HG03095 (cell line): ENCODE results near the gene CT45A3.
"Not testable (repeated sequence)": the region's sequence is repeated elsewhere in the genome, so short reads cannot be mapped to it uniquely, and the experiment has no call there.

Source experiments
- ATAC-seq: cut with Tn5 transposase; IDR thresholded peaks from one replicate; pipeline ENCODE4 v1.9.1; 2021; ENCODE audit warnings: moderate library complexity; ENCODE audit not compliant: unreplicated experiment

The CT45A3 gene

GRCh38 chrX:135768091-135768490 is at the start of gene CT45A3:
Gene CT45A3, minus strand, starts transcription at chrX:135768191. Its CDS starts 3,747 bp downstream, at chrX:135764444.
- not testable (repeated sequence) for ATAC-seq

GRCh38 chrX:135802687-135803086 is 34.7 kb upstream of the CT45A3 start, which contains the start of gene CT45A6:
Gene CT45A6, minus strand, starts transcription at chrX:135802787. Its CDS starts 3,794 bp downstream, at chrX:135798993.
- not testable (repeated sequence) for ATAC-seq

- ATAC-seq: not testable (repeated sequence)
These were observed 17.4 kb upstream of the CT45A3 start, which contains the start of gene CT45A5 for GRCh38 chrX:135785403-135785802. Gene CT45A5, minus strand, starts transcription at chrX:135785503. Its CDS starts 3,774 bp downstream, at chrX:135781729.

GRCh38 chrX:135744739-135745138 is 23.3 kb downstream of the CT45A3 start:
- not testable (repeated sequence) for ATAC-seq

GRCh38 chrX:135741192-135741715 is 26.7 kb downstream of the CT45A3 start:
- no peak for ATAC-seq

GRCh38 chrX:135740681-135741149 is 27.3 kb downstream of the CT45A3 start:
- peak; percentile 62 for ATAC-seq

- ATAC-seq: no peak
These were observed 30.5 kb downstream of the CT45A3 start for GRCh38 chrX:135737366-135738071.

- ATAC-seq: not testable (repeated sequence)
These were observed 33.3 kb downstream of the CT45A3 start for GRCh38 chrX:135734666-135735065.

- ATAC-seq: no peak
These were observed 54.2 kb downstream of the CT45A3 start for GRCh38 chrX:135713795-135714194.

GRCh38 chrX:135713183-135713689 is 54.8 kb downstream of the CT45A3 start, which contains the start of gene CT45A1:
Gene CT45A1, plus strand, starts transcription at chrX:135713639. Its CDS starts 5,302 bp downstream, at chrX:135718941.
- not testable (repeated sequence) for ATAC-seq
